Measurements from ENCODE around the gene ZNF35.

Gene ZNF35

DNA sequence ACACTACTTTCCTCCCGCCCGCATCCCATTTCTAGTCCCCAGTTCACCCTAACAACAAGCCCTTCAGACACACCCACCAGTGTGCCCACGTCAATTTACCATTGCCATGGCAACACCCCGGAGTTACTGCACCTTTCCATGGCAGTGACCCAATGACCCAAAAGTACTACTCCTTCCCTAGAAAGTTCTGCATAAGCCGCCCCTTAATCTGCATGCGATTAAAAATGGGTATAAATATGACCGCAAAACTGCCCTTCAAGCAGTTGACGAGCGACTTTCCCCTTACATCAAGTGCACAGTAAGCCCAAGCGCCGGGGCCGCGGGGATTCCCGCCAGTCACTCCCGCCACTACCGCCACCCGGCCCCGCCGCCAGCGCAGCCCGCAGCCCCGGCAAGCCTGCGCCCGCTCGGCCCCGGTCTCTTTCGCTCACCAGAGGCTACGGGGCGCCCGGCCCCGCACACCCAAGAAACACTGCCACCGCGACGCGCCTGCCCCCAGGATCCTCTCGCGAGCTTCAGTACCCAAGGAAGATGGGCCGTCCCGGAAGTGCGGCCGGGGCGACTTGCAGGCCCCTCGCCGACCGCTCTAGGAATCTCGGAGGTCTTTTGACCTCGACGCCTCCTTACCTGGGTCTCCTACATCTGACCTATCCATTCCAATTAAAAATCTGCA, 36.7 kb downstream of the ZNF35 start:
- DNase-seq, result peak; percentile 73

DNA sequence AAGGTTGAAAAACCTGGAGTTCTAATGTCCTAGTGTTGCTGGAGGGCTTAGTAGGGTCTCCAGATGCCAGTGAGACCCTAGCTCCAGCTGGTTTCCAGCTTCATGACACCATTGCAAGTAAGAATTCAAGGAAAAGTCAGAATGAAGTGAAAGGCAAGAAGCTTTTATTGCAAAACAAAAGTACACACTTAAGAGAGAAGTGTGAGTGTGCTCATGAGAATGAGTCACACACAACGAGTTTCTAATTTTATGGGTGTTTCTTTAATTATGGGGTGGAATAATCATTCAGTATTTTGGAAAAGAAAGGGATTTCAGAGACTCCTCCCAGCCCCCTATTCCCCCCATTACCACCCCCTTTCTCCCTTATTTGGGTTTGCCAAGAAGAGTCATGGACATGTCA, 39.4 kb downstream of the ZNF35 start:
- DNase-seq, result no peak

Data from midbrain (tissue), 1 donor.